Stimulated activated CD8-positive, alpha-beta memory T cell treated with anti-CD3 and anti-CD28 coated beads, Interleukin-2, amount 100 ng/mL, for 1 hour (primary cell): ENCODE data around the gene SLC15A5.

Experiments used
- DNase-seq, 2 donors: peaks; one replicate each; pipeline ENCODE4 v3.0.0-alpha.2; 2020; ENCODE audit warnings: low read depth in 2 of 2

SLC15A5 gene, protein sequence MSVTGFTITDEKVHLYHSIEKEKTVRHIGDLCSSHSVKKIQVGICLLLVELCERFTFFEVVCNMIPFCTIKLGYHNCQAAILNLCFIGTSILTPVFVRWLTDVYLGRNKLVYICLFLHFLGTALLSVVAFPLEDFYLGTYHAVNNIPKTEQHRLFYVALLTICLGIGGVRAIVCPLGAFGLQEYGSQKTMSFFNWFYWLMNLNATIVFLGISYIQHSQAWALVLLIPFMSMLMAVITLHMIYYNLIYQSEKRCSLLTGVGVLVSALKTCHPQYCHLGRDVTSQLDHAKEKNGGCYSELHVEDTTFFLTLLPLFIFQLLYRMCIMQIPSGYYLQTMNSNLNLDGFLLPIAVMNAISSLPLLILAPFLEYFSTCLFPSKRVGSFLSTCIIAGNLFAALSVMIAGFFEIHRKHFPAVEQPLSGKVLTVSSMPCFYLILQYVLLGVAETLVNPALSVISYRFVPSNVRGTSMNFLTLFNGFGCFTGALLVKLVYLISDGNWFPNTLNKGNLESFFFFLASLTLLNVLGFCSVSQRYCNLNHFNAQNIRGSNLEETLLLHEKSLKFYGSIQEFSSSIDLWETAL

DNA sequence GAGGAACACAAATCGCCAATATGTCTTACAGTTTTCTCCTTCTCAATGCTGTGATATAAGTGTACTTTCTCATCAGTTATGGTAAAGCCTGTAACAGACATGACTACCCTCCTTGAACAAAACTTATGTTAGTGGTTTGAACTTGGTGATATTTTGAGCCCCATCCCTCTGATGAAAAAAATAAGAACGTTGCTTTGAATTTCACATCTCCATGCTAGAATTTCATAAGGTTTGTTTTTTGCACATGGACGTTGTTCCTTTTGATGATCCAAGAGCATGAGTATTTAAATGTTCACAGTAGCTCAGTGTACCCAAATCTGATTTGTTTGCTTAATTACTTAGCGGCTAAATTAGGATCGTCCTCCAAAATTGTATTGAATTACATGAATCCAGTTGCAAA lies at the start of gene SLC15A5:
Gene SLC15A5 (minus strand): TSS at position 101 of the 400 bp plus-strand sequence. CDS start 0 bp downstream, at position 101.
- DNase-seq = no peak

GRCh38 chr12:16325426-16325825 lies 47.9 kb upstream of the SLC15A5 start:
- no peak for DNase-seq

GRCh38 chr12:16324772-16325171 lies 47.3 kb upstream of the SLC15A5 start:
- no peak for DNase-seq

- DNase-seq = no peak
Observed at GRCh38 chr12:16324272-16324671, 46.8 kb upstream of the SLC15A5 start.

DNA sequence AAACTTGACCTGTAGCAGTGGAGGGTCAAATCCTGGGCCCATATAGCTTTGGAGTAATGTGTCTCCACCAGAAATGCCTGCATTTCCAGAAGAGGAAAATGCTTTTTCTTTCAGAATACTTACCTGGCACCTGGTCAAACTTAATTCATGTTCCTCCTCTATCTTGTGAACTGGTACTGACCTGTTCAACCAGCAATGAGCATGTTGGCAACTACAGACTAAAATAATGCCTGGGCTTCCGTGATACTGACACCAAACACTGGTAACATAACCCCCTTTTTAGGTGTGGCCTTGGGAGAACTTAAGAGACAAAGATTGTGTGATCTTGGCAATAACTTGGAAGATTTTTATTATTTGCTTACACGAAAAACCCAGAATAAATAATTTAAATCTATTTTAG lies 46.2 kb upstream of the SLC15A5 start:
- DNase-seq = no peak

DNA sequence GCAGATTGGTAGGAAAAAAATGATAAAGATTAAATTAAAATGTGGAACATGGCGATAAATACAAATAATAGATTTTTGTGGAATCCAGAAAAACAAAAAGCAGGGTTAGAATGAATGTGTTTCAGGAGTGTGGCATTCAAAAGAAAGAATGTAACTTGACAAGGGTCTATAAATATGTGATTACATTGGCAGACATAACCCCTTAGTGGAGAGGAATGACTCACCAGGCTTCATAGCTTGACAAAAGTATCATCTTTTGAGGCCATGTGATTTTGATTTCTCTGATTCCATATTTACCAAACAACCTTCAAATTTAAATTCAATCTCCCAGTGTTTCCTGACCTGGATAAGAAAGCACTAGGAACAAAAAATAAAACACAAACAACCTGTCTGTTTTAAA lies 45.5 kb upstream of the SLC15A5 start:
- no peak for DNase-seq

GRCh38 chr12:16310934-16311333 lies 33.4 kb upstream of the SLC15A5 start:
- no peak for DNase-seq

DNA sequence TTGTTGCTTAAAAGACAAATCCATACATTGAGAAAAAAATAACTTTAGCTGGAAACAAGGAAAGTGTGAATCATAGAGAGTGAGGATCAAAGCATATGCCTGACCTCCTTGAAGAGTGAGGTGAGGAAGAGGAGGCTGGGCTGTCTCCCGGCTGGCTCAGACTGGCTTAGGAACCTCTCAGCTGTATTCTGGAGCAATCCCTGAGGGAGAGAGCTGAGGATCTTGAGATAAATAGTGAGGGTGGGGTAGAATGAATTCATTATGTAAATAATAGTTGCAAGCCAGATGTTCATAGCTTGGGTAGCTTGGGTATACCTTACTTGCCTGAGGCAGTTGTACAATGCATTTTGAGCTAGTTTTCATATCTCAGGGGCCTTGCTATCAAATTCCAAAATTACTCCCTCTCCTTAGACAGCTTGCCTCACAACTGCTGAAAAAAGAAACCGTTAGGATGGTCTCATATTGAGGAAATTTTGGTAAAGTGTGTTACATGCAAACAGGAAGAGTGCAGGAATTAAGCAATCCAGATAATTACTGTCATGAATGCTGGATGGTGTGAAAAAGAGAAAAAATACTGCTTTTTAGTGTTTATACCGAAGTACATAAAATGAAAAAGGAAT lies 30.5 kb upstream of the SLC15A5 start:
- DNase-seq = no peak

DNA sequence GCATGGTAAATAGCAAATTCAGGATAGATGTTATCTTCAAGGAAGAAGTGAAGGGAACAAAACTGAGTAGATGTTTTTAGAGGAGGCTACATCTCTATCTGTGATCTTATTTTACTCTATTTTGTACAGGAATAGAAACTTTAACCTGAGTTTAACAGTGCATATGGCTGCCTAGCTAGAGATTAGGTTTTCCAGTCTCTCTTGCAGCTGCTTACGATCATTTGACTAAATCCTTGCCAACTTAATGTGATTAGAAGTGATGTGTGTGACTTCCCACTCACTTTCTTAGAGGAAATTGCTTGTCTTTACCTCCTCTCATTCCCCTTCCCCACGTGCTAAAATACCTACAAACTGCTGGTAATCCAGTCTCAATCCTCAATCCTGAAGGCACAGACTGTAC lies 26.5 kb upstream of the SLC15A5 start:
- DNase-seq = no peak

DNA sequence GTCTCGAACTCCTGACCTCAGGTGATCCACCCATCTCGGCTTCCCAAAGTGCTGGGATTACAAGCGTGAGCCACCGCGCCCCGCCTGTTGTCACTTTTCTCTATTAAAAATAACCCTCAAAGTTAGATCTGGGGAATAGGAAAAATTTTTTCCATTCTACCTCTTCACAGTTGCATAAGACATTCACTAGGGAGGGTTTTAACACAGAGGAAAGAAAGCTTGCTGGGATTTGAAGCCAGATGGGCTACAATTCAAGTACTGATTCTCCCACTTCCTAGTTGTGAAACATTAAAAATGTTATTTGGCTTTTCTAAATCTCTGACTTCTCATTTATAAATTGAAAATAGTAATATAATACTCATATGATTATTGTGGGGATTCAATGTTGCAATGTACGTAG lies 23.3 kb upstream of the SLC15A5 start:
- DNase-seq = no peak

- no peak for DNase-seq
Observed at GRCh38 chr12:16300122-16300521, 22.6 kb upstream of the SLC15A5 start.

DNA sequence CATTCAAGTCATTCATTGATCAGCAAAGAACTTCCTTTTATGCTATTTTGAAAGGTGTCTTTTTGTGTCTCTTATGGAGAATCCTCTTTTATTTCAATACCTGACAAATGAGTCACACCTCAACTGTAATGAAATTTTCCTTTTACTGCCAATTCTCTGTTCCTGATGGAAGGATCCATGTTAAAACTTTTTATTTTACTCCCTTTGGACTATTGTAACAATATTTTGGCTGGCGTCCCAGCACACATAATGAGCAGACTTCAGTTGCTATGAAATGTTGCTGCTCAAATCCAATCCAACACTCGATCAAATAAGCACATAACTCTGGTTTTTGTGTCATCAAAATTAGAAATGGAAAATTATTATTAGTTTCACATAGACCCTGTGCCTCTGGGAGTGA lies 21.9 kb upstream of the SLC15A5 start:
- no peak for DNase-seq

GRCh38 chr12:16297521-16297920 lies 20.0 kb upstream of the SLC15A5 start:
- no peak for DNase-seq

DNA sequence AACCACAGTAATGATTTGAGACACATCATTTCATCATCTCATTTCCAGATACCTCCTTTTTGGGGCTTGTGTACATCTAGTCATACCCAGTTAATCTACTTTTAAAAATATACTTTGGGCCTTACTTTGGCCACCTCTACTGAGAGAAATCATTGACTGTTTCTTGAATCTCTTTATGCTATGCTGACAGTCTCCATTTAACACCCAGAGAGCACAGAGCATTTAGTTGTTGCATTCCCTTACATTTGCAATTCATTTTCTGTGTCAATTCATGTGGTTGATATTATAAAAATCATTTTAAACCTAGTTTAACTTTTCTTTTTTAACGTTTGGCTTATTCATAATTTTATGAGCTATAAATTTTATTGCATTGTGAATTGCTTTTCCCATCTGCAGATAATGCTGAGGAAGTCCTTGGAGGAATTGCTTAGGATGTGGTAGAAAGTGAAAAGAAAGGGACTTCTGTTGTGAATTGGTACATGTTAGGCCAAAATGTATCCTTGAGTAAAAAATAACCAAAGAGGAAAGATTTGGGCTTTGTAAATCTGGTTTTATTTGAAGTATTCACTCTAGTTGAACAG lies 17.0 kb upstream of the SLC15A5 start:
- no peak for DNase-seq

DNA sequence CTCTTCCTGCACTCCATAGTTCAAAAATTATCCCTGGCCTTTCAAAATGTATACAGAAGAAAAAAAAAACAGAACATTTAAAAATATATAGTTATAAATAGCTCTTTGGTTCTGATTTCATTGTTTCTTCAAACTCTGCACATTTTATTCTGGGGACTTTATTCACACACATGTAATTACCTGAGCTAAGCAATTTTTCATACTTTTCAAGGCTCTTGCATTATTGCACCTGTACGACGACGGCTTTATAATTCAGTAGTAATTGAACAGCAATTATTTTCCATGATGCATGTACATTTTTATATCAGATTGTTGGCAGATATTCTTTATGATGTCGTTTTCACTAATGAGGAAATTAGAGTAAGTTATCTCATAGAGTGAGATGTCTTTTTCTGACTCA lies 13.5 kb upstream of the SLC15A5 start:
- no peak for DNase-seq

DNA sequence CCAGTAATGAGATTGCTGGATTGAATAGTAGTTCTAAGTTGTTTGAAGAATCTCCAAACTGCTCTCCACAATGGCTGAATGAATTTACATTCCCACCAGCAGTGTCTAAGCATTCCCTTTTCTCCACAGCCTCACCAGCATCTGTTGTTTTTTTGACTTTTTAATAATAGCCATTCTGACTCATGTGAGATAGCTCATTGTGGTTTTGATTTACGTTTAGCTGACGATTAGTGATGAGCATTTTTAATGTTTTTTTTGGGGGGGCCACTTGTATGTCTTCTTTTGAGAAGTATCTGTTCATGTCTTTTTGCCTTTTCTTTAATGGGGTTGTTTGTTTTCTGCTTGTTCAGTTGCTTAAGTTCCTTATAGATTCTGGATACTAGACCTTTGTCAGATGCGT lies 8.1 kb upstream of the SLC15A5 start:
- DNase-seq = no peak

DNA sequence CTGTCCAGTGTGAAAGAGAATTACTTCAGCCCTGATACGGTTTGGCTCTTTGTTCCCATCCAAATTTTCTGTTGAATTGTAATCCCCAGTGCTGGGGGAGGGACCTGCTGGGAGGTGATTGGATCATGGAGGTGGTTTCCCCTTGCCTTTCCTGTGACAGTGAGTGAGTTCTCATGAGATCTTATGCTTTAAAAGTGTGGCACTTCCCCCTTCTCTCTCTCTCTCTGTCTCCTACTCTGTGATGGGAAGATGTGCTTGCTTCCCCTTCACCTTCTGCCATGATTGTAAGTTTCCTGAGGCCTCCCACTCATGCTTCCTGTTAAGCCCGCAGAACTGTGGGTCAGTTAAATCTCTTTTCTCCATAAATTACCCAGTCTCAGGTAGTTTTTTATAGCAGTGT lies 5.5 kb upstream of the SLC15A5 start:
- no peak for DNase-seq

DNA sequence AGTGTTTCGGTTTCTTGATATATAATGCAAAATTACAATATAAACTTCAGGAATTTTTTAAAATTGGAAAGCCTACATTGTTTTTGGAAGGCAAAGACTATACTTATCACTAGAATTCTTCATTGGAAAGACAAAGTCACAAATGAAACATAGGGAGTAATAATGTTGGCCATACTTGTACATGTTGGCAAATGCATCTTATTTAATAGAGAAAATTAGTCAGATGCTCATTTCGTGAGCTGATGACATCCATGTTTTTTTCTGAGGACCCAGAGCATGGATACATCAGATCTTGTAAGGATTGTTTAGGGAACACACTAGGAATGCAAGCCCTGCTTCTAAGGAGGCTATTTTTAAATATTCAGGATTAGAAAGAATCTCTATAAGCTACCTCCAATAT lies 4.6 kb upstream of the SLC15A5 start:
- no peak for DNase-seq

DNA sequence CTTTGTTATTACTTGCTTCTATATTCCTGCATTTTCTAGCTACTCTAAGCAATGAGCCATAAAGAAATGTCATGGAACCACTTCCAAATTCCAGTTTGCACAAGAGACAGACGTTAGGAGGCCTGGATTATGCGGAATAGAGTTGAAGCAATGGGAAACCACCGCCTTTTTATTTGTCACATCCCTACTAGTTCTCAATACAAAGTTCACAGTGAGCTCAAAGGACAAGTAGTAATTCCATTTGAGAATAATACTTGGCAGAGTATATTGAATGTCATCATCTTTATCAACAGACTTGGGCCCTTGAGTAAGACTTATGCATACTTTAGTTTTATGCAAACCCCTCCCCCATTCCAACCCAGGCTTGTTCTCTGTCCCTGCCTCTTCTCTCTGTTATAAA lies 3.7 kb upstream of the SLC15A5 start:
- no peak for DNase-seq

- no peak for DNase-seq
Observed at GRCh38 chr12:16272222-16272621, 5.3 kb downstream of the SLC15A5 start.

- DNase-seq = no peak
Observed at GRCh38 chr12:16271062-16271461, 6.4 kb downstream of the SLC15A5 start.

GRCh38 chr12:16269946-16270345 lies 7.5 kb downstream of the SLC15A5 start:
- DNase-seq = no peak

- no peak for DNase-seq
Observed at GRCh38 chr12:16266085-16266484, 11.4 kb downstream of the SLC15A5 start.
